Measurements from ENCODE around the gene ELL2.
"Not testable (repeated sequence)": the region's sequence is repeated elsewhere in the genome, so short reads cannot be mapped to it uniquely, and the experiment has no call there.

Gene ELL2

DNA sequence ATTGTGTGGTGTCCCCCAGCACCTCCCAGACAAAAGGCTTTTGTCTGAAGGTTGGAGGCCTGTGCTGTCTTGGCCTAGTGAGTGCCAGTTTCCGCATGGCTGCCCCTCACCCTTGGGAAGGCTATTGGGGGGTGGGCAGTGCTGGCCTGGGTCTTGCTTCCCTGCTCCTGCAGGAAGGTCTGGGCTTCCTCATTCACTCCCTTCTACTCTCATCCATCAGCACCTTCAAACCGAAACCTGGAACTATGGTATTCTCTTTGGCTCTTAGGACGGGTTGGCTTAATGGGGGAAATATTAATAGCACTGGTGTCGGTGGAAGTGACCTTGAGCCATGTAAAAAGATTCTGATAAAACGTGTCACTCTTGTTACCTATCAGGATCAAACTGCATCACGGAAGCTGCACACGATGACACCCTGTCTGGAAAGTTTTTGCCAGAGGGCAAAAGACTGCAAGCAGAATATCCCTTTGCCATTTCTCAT lies 105.1 kb downstream of the ELL2 start:
- Mint-ChIP-seq H3K9me3 (no peaks in the 10 kb centered on the region), H3K4me3 (no peak overlapping the region), H3K36me3 (ENCODE audit: low read depth) (no peaks in the 10 kb centered on the region), H3K27me3 (no peaks in the 10 kb centered on the region), H3K27ac (no peak overlapping the region), H3K4me1 (peaks cover 38% of the 10 kb centered on the region)
- ATAC-seq (no peak), DNase-seq (no peak)

DNA sequence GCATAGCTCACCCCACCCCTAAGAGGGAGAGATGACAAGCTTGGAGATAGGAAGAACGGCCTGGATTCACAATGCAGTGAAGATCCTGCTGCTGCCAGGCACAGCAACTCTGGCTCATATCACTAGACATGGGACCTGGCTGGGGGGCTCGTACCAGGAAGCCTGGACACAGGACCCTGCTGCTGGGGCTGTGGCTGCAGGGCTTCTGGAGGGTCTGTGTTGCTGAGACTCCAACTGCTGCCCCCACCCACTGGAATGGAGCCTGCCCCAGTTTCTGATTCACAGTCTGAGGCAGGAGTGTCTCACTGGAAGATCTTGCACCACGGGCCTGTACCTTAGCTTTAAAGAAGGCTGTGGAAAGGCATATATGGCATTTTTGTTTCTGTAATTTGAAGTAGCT lies 108.2 kb downstream of the ELL2 start:
- Mint-ChIP-seq H3K9me3 (no peaks in the 10 kb centered on the region), H3K27me3 (no peaks in the 10 kb centered on the region), H3K4me1 (peaks cover 8% of the 10 kb centered on the region), H3K36me3 (ENCODE audit: low read depth) (no peaks in the 10 kb centered on the region), H3K4me3 (no peak overlapping the region), H3K27ac (no peak overlapping the region)
- DNase-seq (no peak), ATAC-seq (no peak)

DNA sequence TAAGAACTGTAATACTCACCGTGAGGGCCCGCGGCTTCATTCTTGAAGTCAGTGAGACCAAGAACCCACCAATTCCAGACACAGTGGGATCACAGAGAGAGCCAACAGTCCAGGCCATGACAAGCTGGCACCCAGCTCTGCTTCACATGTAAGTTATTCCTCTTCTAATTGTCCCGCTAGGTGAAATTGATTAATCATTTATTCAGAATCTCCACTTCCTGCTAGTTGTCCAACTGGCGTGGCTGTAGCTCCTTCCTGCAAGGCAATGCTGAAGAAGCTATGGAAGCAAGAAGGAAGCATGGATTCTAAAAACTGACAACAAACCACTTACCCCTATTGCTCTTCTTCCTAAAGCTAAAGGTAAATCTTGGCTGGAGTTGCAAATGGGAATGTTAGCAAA lies 109.1 kb downstream of the ELL2 start:
- no peaks in the 10 kb centered on the region for H3K27me3 Mint-ChIP-seq

DNA sequence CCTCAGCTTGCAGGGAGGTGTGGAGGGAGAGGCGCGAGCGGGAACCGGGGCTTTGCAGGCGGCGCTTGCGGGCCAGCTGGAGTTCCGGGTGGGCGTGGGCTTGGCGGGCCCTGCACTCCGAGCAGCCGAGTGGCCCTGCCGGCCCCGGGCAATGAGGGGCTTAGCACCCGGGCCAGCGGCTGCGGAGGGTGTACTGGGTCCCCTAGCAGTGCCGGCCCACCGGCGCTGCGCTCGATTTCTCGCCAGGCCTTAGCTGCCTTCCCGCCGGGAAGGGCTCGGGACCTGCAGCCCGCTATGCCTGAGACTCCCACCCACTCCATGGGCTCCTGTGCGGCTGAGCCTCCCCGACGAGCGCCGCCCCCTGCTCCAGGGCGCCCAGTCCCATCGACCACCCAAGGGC lies 110.5 kb downstream of the ELL2 start:
- ATAC-seq; H3K27me3 Mint-ChIP-seq; H3K9me3 Mint-ChIP-seq; H3K4me1 Mint-ChIP-seq; H3K4me3 Mint-ChIP-seq; H3K36me3 Mint-ChIP-seq (ENCODE audit: low read depth); DNase-seq; H3K27ac Mint-ChIP-seq: not testable (repeated sequence)

More for the DNA sequence above, 109.1 kb downstream of the ELL2 start:
- ATAC-seq (no peak), DNase-seq (no peak)
- no peak overlapping the region for H3K27ac Mint-ChIP-seq
- H3K36me3 Mint-ChIP-seq (ENCODE audit: low read depth), result no peaks in the 10 kb centered on the region
- no peaks in the 10 kb centered on the region for H3K9me3 Mint-ChIP-seq
- H3K4me1 Mint-ChIP-seq, result peaks cover 2% of the 10 kb centered on the region
- H3K4me3 Mint-ChIP-seq, result no peak overlapping the region

DNA sequence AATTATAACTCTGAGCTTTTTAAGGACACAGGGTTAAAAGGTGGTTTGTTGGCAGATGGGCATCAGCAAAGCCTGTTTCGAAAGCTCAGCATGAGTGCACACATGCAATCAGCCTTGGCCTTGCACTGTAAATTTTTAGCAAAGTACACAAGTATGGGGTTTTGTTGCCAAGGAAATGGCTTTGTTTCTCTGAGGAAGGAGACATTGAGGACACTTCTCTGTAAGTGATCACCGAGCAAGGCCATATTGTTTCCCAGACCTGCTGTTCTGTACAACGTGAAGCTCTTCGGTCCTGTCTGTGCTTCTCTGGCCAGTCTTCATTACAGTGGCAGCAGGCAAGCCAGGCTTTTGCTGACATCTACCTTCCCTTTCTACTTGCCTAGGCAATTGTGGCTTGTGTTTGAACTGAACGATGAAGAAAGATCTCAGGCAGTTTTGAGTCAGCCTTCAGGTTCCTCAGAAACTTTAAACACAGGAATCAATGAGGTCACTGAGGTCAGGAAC lies 111.2 kb downstream of the ELL2 start:
- no peak overlapping the region for H3K4me3 Mint-ChIP-seq
- no peaks in the 10 kb centered on the region for H3K36me3 Mint-ChIP-seq (ENCODE audit: low read depth)
- H3K9me3 Mint-ChIP-seq, result no peaks in the 10 kb centered on the region
- no peak for DNase-seq
- H3K27me3 Mint-ChIP-seq, result no peaks in the 10 kb centered on the region
- no peaks in the 10 kb centered on the region for H3K4me1 Mint-ChIP-seq
- no peak for ATAC-seq
- no peak overlapping the region for H3K27ac Mint-ChIP-seq

DNA sequence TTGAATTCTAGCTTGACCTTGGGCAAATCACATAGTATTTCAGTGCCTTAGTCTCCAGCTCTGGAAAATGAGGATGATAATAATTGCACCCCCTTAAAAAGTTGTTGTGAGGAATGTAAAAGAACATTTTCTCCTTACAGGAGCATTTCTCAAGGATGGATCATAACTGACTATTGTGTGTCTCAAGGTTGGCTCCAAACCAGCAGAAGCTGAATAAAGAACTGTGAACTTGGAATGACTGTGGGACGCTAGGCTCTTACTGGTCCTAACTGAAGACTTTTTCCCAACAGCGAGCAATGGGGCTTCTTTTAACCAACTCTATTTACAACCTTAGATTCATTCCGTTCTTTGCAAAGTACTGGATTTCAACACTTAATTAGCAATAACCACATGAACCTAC lies 113.0 kb downstream of the ELL2 start:
- no peak for DNase-seq
- no peaks in the 10 kb centered on the region for H3K9me3 Mint-ChIP-seq

DNA sequence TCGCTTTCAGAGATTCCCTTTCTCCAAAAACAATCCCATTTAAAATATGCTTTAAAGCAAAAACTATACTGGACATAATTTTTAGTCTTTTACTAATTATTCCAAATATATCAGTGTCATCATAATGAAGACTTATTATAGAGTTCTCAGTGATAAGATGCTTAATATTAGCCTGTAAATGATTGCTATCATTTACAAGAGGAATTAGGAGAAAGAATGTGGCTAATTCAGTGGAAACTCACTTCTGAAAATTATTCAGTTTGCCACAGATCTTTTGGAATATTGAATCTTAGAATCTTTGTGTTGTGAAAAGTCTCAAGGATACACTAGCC lies 114.4 kb downstream of the ELL2 start:
- H3K9me3 Mint-ChIP-seq, result no peaks in the 10 kb centered on the region
- H3K27me3 Mint-ChIP-seq, result no peaks in the 10 kb centered on the region
- peaks cover 15% of the 10 kb centered on the region for H3K4me1 Mint-ChIP-seq
- H3K36me3 Mint-ChIP-seq (ENCODE audit: low read depth), result no peaks in the 10 kb centered on the region
- no peak overlapping the region for H3K27ac Mint-ChIP-seq
- ATAC-seq, result no peak
- DNase-seq, result no peak
- H3K4me3 Mint-ChIP-seq, result no peak overlapping the region

More for the DNA sequence above, 113.0 kb downstream of the ELL2 start:
- no peak overlapping the region for H3K4me3 Mint-ChIP-seq
- H3K36me3 Mint-ChIP-seq (ENCODE audit: low read depth), result no peaks in the 10 kb centered on the region
- H3K4me1 Mint-ChIP-seq, result peaks cover 1% of the 10 kb centered on the region
- H3K27ac Mint-ChIP-seq, result no peak overlapping the region
- H3K27me3 Mint-ChIP-seq, result no peaks in the 10 kb centered on the region
- ATAC-seq, result no peak

DNA sequence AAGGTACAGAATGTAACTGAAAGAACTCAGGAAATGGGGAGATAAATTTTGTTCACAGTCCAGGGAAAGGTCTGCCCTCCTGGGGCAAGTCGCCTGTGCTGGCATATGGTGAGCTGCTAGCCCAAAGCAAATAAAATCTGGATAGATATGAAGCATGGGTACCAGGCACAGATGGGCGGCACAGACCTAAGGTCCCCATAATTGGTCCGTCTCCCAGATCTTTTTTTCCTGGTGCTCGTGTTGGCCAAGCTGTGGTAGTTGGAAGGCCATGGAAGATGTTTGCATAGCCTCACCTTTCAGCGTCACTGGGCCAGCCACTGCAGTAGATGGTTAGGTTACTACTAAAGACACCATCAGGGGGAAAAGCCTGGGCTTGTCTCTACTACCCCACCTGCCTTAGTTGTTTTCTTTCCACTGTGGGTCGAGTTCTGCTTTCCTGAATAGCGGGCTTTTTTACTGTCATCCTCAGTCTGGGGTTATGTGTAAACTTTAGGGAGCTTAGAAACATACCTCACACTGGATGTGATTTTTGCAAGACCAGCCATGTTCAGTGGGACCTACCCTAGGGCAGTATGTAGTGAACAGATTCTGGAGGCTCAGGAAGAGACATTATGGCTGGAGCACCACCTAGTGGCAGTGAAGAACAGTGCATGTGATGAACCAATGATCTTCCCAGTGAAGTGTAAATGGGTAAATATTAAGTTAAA lies 114.9 kb downstream of the ELL2 start:
- peaks cover 16% of the 10 kb centered on the region for H3K4me1 Mint-ChIP-seq
- no peak overlapping the region for H3K27ac Mint-ChIP-seq
- peak; percentile 70 for DNase-seq
- H3K9me3 Mint-ChIP-seq, result no peaks in the 10 kb centered on the region
- H3K36me3 Mint-ChIP-seq (ENCODE audit: low read depth), result no peaks in the 10 kb centered on the region
- H3K4me3 Mint-ChIP-seq, result no peak overlapping the region
- peak; percentile 29 for ATAC-seq
- H3K27me3 Mint-ChIP-seq, result no peaks in the 10 kb centered on the region

DNA sequence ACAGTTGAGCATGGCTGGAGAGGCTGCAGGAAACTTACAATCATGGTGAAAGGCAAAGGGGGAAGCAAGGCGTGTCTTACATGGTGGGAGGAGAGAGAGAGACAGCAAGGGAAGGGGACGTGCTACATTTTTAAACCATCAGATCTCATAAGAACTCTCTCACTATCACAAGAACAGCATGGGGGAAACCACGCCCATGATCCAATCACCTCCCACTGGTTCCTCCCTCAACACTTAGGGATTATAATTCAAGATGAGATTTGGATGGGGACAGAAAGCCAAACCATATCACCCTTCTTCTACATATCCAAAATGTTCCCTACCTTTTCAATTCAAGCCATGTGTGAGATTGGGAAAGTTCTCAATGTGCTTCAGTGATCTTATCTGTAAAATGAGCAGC lies 116.3 kb downstream of the ELL2 start:
- H3K4me3 Mint-ChIP-seq, result no peak overlapping the region
- H3K27me3 Mint-ChIP-seq, result no peaks in the 10 kb centered on the region
- no peaks in the 10 kb centered on the region for H3K36me3 Mint-ChIP-seq (ENCODE audit: low read depth)
- no peak for DNase-seq
- no peak for ATAC-seq
- H3K9me3 Mint-ChIP-seq, result no peaks in the 10 kb centered on the region
- no peak overlapping the region for H3K27ac Mint-ChIP-seq
- H3K4me1 Mint-ChIP-seq, result peaks cover 24% of the 10 kb centered on the region

DNA sequence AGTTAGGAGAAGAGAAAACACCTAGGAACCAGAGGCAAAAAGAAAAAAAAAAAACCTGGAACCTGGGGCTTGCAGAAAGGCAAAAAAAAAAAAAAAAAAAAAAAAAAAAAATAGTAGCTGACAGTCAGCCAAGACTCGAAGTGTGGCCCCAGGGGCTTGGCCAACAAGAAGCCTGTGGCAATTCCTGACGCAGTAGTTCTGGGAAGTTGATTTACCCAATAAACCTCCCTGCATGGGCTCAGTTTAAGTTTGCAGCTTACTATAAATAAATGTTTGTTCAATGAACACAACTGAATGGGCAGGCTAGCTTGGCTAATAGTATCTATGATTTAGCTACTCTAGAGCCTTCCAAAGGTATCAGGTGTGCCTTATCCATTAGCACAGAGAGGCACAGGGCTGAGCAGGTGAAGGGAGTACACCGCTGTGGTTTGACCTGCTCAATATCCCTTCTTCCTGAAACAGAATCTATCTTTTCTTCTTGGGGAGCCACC lies 117.9 kb downstream of the ELL2 start:
- Mint-ChIP-seq H3K27ac (peak overlapping the region; percentile 86), H3K27me3 (no peaks in the 10 kb centered on the region), H3K36me3 (ENCODE audit: low read depth) (no peaks in the 10 kb centered on the region), H3K4me3 (no peak overlapping the region), H3K9me3 (no peaks in the 10 kb centered on the region), H3K4me1 (peaks cover 26% of the 10 kb centered on the region)
- DNase-seq, result no peak
- no peak for ATAC-seq

DNA sequence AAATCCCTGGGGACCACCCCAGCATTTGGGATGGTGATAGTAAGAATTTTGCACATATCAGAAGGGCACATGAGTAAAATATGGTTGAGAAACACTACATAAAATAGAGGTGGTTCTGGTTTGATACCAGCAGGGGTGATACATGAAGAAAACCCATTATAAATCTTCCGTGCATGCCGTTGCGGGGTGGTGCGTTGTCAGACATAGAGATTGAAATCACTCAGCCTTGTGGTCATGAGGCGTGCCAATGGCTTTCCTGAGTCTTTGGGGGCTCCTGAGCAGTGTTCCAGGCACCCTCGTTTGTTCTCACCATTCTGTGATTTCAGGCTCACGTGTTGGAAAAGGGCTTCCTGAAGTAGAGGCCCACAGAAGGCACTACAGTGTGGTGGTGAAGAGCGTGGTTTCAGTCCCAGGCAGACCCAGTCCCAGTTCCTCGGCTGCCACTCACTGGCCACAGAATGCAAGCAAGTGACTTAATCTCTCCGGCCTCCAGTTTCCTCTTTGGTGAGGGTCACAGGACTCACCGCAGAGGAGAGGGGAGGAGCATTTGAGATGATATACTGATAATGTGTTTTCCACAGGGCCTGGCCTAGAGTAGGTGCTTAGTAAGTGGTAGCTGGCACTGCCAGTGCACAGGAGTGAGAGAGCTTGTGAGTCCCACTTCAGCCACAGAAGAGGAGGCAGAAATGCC lies 118.7 kb downstream of the ELL2 start:
- Mint-ChIP-seq H3K36me3 (ENCODE audit: low read depth) (no peaks in the 10 kb centered on the region), H3K27me3 (no peaks in the 10 kb centered on the region), H3K27ac (peak overlapping the region; percentile 86), H3K9me3 (no peaks in the 10 kb centered on the region), H3K4me1 (peaks cover 31% of the 10 kb centered on the region), H3K4me3 (peak overlapping the region; percentile 58)
- DNase-seq, result peak; percentile 61
- ATAC-seq, result peak; percentile 87

DNA sequence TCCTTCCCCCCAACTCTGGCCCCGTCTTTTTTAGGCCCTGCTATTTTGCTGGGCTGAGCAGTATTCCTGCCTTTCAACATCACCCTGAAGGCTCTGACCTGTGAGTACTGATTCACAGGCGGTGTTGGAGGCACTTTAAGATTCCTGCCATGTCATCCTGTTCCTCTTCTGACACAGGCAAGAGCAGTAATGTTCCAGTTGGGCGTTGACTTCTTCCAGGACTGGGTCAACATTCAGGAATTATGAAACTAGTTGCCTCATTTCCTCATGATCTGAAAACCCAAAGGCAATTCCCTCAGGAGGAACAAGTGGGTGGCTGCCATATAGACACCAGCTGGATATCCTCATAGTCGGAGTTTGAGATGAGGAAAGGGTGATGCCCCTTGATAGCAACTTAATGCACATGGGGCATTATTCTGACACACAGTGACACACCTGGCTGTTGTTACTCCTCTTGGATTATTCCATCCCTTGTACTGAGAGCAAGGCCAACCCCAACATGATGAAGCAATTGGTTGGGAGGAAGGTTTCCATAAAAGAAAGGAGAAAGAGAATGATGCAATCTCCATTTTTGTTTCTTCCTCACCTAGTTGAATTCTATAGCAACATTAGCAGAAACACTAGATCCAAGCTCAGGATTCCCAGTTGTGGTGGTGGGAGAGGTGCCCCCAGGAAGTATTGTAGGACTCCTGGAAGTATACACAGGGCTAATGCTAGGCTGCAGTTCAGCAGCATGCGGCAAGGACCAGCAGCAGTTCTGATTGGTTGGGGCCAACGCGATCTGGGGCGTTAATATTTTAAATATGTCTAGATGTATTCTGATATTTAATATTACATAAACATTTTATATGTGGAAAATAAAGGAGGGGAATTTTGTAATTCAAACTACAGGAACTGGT lies 119.5 kb downstream of the ELL2 start:
- ATAC-seq, result no peak
- Mint-ChIP-seq H3K36me3 (ENCODE audit: low read depth) (no peaks in the 10 kb centered on the region), H3K4me1 (peaks cover 40% of the 10 kb centered on the region), H3K4me3 (no peak overlapping the region), H3K9me3 (no peaks in the 10 kb centered on the region), H3K27ac (peak overlapping the region; percentile 86), H3K27me3 (no peaks in the 10 kb centered on the region)
- DNase-seq, result no peak

DNA sequence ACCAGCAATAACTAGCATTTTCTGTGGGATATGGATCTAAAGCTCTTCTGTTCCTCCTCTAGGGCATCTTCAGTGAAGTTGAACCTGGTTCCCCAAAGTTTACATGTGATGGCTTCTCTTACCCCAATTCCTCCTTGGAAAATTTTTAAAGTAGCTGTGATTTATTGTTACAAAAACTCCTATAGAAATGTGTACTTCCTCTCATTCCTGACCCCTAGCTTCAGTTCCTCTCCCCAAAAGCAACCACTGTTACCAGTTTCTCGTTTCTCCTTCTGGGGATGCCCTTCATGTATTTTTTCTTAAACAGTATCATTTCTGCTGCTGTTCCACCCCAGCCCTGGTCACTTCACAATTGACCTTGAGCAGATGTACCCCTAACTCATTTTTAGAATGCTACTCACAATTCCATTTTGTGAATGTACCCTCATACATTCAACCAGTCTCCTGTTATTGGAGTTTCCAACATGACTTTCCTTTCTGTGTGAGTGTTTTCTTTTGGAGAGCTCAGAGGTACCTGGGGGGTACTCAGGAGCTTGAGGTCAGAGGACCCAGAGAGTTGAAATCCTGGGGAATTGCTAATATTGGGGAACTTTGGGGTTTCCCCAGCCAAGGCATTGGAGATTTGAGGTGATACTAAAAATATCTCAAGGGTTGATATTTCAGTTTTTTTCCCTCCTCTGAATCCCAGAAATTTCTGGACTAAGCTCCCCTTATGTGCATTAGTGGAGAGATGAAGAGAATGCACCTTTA lies 120.5 kb downstream of the ELL2 start:
- Mint-ChIP-seq H3K27ac (peak overlapping the region; percentile 44), H3K4me3 (no peak overlapping the region), H3K4me1 (peaks cover 50% of the 10 kb centered on the region), H3K36me3 (ENCODE audit: low read depth) (no peaks in the 10 kb centered on the region), H3K9me3 (no peaks in the 10 kb centered on the region), H3K27me3 (no peaks in the 10 kb centered on the region)
- ATAC-seq (no peak), DNase-seq (no peak)

DNA sequence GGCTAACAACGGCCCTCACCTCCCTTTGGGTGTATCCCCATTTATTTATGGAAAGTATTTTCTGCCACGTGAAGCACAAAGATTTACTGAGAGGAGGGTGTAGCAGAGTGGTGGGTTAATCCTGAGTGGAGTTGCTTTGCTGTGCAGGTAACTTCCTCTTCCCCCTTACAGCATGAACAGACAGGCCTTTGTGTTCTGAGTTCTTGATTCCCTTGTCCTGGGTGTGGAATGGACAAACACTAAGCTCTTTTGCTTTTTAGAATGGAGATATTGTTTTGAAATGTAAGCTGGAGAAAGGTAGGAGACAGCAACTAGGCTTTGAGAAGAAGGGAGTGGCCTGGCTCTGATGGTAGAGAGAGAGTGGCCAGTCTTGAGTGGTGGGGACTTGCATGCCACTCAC lies 122.0 kb downstream of the ELL2 start:
- H3K27me3 Mint-ChIP-seq, result no peaks in the 10 kb centered on the region
- H3K27ac Mint-ChIP-seq, result no peak overlapping the region
- ATAC-seq (no peak), DNase-seq (no peak)
- peaks cover 57% of the 10 kb centered on the region for H3K4me1 Mint-ChIP-seq
- H3K4me3 Mint-ChIP-seq, result no peak overlapping the region
- no peaks in the 10 kb centered on the region for H3K9me3 Mint-ChIP-seq
- H3K36me3 Mint-ChIP-seq (ENCODE audit: low read depth), result no peaks in the 10 kb centered on the region
